SH-SY5Y (cell line): ENCODE results near the gene MRPL44.

Experiments
- GATA2 ChIP-seq: IDR thresholded peaks from 2 replicates; pipeline ENCODE4 v1.6.1; 2011; ENCODE audit warnings: mild to moderate bottlenecking, low read depth, low read length
- GATA3 ChIP-seq: IDR thresholded peaks from 2 replicates; pipeline ENCODE4 v1.6.1; 2011; ENCODE audit warnings: low read depth, mild to moderate bottlenecking, low read length, moderate library complexity

Gene MRPL44

GRCh38 chr2:223929571-223930102 lies 27.6 kb upstream of the MRPL44 start:
- TF ChIP-seq GATA2 (no peak), GATA3 (no peak)

GRCh38 chr2:223930103-223930976 lies 26.9 kb upstream of the MRPL44 start:
- TF ChIP-seq GATA2 (no peak), GATA3 (no peak)

- no peak for TF ChIP-seq GATA3
- no peak for TF ChIP-seq GATA2
These were observed 24.2 kb upstream of the MRPL44 start for GRCh38 chr2:223932816-223933800.

- no peak for TF ChIP-seq GATA2
- TF ChIP-seq GATA3: no peak
These were observed 22.4 kb upstream of the MRPL44 start for GRCh38 chr2:223934870-223935269.

- TF ChIP-seq GATA3: no peak
- no peak for TF ChIP-seq GATA2
These were observed 21.7 kb upstream of the MRPL44 start for GRCh38 chr2:223935459-223936125.

GRCh38 chr2:223936862-223937326 lies 20.4 kb upstream of the MRPL44 start:
- TF ChIP-seq GATA3 (no peak), GATA2 (no peak)

GRCh38 chr2:223937535-223937934 lies 19.7 kb upstream of the MRPL44 start:
- TF ChIP-seq GATA3 (no peak), GATA2 (no peak)

GRCh38 chr2:223941579-223942277 lies 15.5 kb upstream of the MRPL44 start:
- TF ChIP-seq GATA2 (no peak), GATA3 (no peak)

GRCh38 chr2:223943135-223943534 lies 14.1 kb upstream of the MRPL44 start:
- TF ChIP-seq GATA3 (no peak), GATA2 (no peak)

- no peak for TF ChIP-seq GATA2
- TF ChIP-seq GATA3: no peak
These were observed 13.7 kb upstream of the MRPL44 start for GRCh38 chr2:223943561-223944008.

- TF ChIP-seq GATA3: no peak
- no peak for TF ChIP-seq GATA2
These were observed 13.0 kb upstream of the MRPL44 start for GRCh38 chr2:223944166-223944702.

GRCh38 chr2:223944703-223945531 lies 12.3 kb upstream of the MRPL44 start, which contains the start of gene WDFY1:
TSS of gene WDFY1 (minus strand) at chr2:223945335. CDS start at chr2:223945284, 51 bp downstream.
- TF ChIP-seq GATA3 (no peak), GATA2 (no peak)

- TF ChIP-seq GATA3 (no peak), GATA2 (no peak)
These were observed 11.5 kb upstream of the MRPL44 start for GRCh38 chr2:223945755-223946154.
